HG03571 (cell line): ENCODE measurements around the gene EI24.
A peak's percentile ranks its signal among the peaks of the same experiment; 100 is the strongest.

Experiments used
- ATAC-seq: cut with Tn5 transposase; IDR thresholded peaks from one replicate; pipeline ENCODE4 v1.9.1; 2021; ENCODE audit not compliant: unreplicated experiment

Gene EI24

DNA sequence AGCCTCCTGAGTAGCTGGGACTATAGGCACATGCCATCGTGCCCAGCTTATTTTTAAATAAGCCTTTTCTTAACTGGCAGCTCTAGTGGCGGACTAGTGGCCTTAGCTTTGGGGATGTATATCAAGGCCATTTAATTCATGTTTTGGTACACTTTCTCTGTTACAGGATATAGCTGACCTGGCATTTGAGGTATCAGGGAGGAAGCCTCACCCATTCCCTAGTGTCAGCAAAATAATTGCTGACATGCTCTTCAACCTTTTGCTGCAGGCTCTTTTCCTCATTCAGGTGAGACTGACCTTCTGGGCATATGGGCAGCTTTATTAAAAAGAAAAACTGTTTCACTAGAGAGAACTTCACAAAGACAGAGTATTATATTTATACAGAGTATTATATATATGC is 9.5 kb downstream of the EI24 start:
- no peak for ATAC-seq

DNA sequence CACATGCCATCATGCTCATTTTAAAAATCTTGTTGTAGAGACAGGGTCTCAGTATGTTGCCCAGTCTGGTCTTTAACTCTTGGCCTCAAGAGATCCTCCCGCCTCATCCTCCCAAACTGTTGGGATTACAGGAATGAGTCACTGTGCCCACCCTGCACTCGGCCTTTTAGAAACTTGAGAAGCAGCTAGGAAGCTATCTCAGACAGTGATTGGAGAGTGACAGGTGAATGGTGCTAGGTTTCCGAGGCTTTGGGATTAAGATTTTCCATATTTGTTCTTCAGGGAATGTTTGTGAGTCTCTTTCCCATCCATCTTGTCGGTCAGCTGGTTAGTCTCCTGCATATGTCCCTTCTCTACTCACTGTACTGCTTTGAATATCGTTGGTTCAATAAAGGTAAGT is 10.5 kb downstream of the EI24 start:
- ATAC-seq, result no peak

- no peak for ATAC-seq
These were observed 14.2 kb downstream of the EI24 start for GRCh38 chr11:125583496-125583895.

- ATAC-seq, result no peak
These were observed 16.2 kb downstream of the EI24 start for GRCh38 chr11:125585487-125585886.

DNA sequence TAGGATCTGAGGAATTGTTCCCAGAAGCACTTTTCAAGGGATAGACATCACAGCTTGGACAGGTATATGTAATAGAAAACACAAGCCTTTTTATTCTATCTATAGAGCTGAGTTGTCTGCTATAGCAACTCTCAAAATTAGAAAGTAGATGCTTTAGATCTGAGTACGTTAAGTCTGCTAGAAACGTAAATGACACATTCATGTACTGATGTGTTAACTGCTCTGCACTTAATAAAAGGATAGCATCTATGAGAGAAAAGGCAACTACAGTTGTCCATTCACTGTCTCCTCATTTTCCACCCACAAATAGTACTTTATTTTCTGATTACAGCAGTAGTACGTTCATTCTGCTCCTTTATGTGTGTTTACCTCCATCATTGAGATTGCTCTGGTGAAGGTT is 17.3 kb downstream of the EI24 start:
- ATAC-seq, result no peak

DNA sequence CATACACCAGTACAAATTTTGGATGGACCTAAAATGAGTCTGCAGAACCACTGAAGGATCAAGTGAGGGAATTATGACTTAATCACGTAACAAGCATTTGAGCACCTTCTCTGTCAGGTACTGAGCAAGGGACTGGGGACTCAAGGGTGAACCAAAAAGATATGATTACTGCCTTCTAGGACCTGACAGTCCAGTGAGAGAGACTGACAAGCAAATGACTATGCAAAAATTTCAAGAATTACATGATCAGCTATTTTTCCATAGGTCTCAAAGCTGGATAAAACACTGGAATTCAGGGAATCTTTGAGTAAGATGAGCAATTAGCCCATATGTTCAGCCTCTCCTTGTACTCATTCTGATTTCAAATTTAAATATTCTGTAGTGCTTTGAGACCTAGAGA is 18.2 kb downstream of the EI24 start:
- no peak for ATAC-seq

- ATAC-seq, result no peak
These were observed 19.2 kb downstream of the EI24 start for GRCh38 chr11:125588505-125588904.

DNA sequence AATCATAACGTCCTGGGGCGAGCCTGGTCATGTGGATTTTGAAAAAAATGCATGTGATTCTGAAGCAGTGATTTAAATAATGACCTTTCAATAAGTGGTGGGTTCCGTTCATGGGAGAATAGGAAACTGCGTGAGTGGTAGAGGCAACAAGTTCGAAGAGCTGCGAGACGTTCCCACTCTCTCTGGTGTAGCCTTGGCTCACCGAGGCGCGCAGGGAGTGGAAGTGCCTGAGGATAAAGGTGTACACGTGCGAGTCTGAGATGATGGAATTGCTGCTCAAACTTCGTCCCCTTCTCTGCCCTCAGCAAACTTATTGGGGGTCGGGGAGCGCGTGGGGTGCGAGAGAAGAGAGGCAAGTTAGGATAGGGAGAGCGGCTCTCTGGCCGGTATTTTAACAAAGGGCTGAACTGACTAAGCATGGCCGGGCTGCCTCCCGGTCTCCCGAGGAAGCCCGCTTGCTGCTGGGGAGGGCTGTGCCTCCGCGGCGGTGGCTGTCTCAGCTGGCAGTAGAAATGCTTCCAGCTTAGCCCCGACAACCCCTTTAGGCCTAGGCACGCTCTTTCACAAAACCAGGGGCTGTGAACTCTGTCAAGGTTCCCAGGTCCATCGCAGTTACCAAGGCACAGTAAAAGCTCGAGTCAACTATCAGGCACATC is 22.5 kb downstream of the EI24 start:
- peak; percentile 16 for ATAC-seq

- ATAC-seq, result peak; percentile 97
These were observed 23.2 kb downstream of the EI24 start, which contains the start of gene STT3A for GRCh38 chr11:125592305-125593113. Gene STT3A (plus strand): TSS chr11:125592852. CDS start chr11:125595916, 3,064 bp downstream.

GRCh38 chr11:125593114-125593820 is 24.0 kb downstream of the EI24 start:
- ATAC-seq, result no peak

GRCh38 chr11:125594958-125595357 is 25.7 kb downstream of the EI24 start:
- ATAC-seq, result no peak

GRCh38 chr11:125600663-125601062 is 31.4 kb downstream of the EI24 start:
- no peak for ATAC-seq

GRCh38 chr11:125603207-125603606 is 33.9 kb downstream of the EI24 start:
- no peak for ATAC-seq

DNA sequence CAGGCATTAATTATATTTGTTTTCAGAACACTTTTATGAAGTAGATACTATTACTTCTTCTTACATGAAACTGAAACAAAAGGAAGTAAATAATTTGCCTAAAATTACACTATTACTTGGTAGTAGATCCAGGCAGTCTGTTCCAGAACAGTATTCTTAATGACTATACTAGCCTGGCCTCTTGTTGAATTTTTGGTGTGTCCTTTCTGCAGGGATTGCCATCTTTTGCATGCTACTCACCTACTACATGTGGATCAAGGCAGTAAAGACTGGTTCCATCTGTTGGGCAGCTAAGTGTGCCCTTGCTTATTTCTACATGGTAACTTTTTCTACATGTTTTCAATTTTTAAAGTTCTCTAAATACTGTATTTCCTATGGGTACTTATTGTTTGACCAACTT is 36.1 kb downstream of the EI24 start:
- ATAC-seq, result no peak

GRCh38 chr11:125609545-125609944 is 40.3 kb downstream of the EI24 start:
- no peak for ATAC-seq

- no peak for ATAC-seq
These were observed 49.1 kb downstream of the EI24 start for GRCh38 chr11:125618383-125618782.

DNA sequence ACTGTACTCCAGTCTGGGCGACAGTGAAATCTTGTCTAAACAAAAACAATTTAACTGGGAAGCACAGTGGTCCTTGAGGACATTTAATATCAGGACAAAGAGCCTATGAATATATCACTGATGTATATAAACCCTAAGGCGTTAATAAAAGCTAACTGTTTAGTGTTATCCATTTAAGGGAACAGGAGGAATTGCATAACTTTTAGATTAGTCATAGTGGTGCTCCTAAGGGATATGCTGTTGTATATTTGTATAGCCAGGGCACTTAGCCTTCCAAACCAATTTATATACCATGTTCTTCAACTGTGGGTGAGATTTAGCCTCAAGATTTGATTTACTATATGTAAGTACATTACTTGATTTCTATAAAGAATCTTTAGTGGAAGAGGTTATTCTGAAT is 52.7 kb downstream of the EI24 start:
- no peak for ATAC-seq

DNA sequence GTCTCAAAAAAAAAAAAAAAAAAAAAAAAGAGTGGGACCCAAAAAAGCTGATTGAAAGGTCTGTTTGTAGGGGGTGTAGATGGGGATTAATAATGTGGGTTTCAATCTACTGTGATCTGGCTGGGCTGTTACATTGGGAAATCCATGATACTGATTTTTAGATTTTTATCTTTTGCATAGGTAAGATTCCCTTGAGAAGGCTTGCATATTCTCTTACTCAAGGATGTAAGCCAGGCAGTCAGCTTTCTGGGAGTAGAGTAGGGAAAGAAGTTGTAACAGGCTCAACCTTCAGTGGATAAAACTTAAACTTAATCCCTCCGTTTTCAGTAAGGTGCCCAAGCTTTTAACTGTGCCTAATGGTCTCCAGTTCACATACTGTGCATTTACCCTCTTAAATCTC is 53.8 kb downstream of the EI24 start:
- ATAC-seq, result no peak

DNA sequence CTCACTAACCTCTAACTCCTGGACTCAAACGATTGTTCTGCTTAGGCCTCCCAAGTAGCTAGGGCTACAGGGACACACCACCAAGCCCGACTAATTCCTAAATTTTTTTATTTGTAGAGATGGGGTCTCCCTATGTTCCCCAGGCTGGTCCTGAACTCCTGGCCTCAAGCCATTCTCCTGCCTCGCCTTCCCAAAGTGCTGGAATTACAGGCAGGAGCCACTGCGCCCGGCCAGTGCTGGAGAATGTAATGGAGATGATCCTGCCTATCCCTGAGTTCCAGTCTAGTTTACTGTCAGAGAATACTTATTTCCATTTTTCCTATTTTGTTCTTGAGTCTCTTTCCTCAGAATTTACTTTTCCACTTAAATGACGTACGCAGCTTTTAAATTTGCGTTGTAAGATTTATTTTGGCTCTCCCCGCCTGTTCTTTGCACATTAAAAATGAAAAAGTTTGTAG is 55.5 kb downstream of the EI24 start, which contains the start of gene CHEK1:
Gene CHEK1, plus strand, starts transcription at position 408 of the 458 bp plus-strand sequence. CDS start 1,606 bp downstream, outside the sequence.
- ATAC-seq, result no peak

- no peak for ATAC-seq
These were observed 56.0 kb downstream of the EI24 start for GRCh38 chr11:125625225-125625629.

GRCh38 chr11:125625630-125626287 is 56.5 kb downstream of the EI24 start:
- ATAC-seq, result peak; percentile 90
